GM21360 (cell line): Measurements from ENCODE around the gene CHST11.

Experiments
- ATAC-seq: cut with Tn5 transposase; IDR thresholded peaks from one replicate; pipeline ENCODE4 v1.9.1; 2021; ENCODE audit warnings: mild to moderate bottlenecking, moderate library complexity; ENCODE audit not compliant: unreplicated experiment

The CHST11 gene

DNA sequence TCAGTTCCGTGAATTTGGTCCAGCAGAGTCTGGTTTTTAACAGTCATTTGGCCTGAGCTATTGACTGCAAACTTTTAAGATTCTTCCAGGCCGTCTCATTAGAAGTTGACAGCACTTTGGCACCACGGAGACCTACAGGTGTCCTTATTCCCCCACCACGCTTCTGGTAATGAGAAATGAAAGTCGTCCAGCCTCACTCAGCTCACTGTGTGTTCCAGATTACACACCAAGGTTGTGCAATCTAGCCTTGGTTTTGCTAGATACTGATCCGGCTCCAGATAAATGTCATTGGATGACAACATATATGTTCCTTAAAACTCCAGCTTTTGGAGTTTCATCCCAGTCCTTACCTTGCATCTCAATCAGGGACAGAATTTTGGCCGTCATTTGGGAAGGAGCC is 210.4 kb downstream of the CHST11 start:
- no peak for ATAC-seq

DNA sequence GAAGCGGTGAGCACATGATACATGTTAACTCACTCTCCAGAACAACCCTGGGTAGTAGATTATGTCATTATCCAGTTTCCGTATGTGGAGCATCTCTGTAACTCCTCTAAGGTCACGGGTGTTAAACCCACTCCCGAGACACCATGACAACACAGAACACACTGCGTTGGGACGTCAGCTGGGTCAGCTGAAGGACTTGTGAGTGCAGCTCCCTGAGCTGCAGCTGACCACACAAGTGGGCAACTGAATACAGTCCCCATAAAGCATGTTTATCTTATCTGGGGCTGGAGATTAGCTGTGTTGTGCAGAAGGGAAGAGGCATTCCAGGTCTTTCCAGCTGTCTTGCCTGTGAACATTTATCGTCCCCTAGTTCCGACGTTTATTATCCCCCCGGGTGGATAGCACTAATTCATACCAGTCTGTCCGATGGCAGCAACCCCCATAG is 211.5 kb downstream of the CHST11 start:
- ATAC-seq: no peak

GRCh38 chr12:104669089-104669721 is 212.5 kb downstream of the CHST11 start:
- no peak for ATAC-seq

DNA sequence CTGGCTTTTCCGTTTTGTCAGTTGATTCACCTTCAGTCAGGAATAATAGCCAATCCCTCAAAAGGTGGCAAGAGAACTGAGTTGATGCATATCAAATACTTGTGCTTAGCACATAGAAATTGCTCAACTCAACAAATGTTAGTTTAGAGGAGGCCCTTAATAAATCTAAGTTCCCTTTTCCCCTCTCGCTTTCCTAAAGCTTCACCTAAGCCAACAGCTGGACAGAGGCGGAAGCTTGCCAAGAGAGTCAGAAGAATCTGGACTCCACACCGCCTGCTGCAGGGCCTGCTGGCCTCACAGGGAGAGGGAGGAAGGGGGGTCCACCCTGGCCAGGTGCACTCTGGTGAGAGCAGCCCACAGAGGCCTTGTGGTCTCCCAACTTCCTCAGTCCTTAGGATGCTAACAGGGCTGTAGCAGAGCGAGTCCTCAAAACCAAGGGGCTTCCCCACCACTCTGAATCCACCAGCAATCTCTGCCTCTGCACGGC is 213.1 kb downstream of the CHST11 start:
- ATAC-seq: no peak

DNA sequence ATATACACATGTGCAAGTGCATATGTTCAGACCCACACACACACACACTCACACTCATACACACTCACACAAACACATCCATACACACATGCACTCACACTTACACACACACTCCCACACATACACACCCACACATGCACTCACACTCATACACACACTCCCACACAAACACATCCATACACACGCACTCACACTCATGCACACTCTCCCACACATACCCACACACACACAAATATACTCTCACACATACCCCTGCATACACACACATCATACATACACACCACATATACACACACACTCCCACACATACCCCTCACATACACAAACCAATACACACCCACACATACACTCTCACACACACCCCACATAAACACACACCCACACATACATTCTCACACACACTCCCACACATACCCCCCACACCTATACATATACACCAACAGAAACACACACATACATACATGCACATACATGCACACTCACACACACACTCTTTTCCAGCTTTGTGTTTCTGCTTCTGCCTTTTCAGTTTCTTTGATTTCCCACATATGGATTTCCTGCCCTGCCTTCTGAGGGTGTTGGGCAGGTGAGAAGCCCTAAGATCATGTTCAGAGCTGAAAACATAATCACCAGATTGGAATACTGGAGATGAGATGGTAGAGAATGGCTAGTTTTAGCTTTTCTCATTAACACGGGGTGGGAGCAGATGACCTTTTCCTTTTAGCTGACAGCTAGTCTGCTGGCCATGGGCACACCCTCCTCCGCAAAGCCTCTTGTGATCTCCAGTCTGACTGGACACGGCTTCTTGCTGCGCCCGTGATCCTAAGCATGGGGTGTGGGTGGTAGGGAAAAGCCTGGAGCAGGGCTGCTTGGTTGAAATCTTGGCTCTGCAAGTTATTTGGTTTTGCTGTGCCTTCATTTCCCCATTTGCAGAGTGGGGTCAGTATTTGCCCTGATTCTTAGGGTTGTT is 214.0 kb downstream of the CHST11 start:
- no peak for ATAC-seq

DNA sequence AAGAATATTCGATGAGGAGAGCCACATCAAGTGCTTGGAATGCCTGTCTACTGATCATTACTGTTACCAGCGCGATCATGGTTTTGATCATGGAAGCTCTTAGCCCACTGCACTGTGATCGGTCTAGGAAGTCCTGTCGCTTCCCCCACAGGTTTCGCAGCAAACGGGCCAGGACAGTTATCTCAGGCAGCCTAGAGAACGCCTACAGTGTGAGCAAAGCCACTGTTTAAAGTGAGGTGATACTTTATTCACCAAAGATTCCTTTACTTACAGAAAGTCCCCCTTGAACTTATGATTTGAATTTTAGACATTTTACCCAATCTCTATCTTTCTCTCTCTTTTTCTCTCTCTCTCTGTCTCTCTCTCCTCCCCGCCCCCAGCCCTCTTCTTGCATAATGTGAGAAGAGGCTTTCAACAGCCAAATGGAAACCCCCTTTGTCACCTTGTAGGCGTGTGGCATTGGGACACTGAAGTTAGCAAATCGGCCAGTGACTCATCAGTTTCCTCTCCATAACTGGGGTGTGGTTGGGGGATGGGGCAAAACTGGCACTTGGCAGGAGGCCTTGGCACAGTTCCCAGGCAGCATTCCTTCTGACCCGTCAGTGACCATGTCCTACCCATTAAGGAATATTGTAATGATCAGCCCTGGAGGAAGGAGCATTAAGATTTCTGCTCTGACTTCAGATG is 214.8 kb downstream of the CHST11 start:
- ATAC-seq: peak; percentile 69

GRCh38 chr12:104672096-104672445 is 215.3 kb downstream of the CHST11 start:
- no peak for ATAC-seq

DNA sequence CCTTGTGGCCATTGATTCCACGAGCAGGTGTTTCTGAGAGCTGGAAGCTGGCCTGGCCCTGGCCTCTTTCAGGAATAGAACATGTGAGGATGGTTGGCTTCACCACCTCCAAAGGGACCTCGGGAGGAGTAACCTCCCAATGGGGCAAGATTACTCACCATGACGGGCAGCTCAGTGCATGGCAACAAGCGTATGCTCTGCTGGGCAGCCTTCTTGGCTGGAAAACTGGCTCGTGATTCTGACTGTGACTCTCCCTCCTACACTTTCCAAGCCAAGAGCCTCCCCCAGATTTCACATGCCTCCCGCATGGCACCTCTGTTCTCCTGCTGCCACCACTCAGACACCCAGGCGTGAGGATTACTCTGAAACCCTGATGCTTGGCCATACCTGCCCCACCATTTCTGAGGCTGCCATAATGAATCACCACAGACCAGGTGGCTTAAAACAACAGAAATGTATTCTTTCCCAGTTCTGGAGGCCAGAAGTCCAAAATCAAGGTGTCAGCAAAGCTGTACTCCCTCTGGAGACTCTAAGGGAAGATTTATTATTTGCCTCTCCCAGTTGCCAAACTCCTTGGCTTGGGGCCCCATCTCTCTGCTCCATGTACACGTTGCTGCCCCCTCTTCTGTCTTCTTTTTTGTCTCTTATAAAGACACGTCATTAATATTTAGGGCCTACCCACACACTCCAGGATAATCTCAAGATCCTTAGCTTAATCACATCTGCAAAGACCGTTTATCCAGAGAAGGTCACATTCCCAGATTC is 215.9 kb downstream of the CHST11 start:
- no peak for ATAC-seq

GRCh38 chr12:104673294-104673693 is 216.5 kb downstream of the CHST11 start:
- ATAC-seq: no peak

DNA sequence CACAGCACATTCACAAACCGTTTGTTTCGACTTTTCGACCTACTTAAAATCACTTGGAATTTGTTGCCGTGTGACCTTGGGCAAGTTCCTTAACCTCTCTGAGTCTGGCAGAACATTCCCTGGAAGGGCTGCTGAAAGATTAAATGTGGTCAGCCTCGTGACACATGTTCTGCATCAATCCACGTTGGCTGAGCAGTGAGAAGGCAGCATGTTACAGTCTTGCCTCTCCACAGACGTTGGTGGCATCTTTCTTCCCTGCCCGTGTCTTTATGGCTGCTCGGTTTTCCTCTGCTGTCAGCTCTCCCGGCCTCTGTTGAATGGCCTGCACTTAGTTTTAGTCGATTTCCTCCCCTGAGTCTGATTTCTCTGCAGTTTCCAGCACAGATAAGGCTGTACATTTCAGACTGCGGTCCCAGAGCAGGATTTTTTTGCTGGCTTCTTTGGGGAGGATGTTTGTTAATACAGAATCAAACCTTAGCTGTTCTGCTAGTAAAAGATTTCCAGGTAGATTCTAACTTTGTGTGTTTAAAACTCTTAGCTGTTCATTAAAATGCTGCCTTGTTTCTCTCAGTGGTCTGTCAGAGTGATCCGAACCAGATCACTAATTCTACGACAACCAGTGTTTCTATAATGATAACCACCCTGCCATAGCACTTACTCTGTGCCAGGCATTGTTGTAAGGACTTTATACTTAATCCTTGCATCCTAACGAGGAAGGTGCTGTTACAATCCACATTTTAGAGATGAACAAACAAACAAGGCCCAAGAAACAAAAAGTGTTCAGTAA is 217.1 kb downstream of the CHST11 start:
- ATAC-seq: no peak

GRCh38 chr12:104676636-104677035 is 219.9 kb downstream of the CHST11 start:
- no peak for ATAC-seq

DNA sequence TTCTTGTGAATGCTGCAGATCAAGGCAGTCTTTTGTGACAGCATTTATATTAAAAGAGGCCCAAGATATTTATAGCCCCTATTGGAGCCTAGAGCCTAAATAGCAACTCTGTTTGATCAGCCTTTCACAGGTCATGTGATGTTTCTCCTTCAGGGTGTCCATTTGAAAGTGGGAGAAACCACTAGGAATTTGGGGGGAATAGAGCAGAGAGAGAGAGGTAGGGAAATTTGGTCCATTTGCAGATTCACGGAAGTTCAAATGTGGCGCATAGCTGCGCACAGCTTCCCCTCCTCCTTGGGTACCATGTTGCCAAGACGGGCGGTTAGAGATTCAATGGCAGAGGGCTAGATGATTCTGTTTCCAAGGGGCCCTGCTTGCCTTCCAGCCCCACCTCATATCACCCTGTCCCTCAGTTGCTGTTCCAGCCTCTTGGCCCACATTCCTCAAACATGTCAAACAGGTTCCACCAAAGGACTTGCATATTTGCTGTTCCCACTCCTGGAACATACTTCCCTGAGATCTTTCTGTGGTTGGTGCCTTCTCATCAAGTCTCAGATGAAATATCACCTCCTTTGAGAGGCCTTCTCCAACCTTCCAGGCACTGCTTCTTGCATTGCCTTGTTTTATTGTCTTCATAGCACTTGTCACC is 220.8 kb downstream of the CHST11 start:
- no peak for ATAC-seq

DNA sequence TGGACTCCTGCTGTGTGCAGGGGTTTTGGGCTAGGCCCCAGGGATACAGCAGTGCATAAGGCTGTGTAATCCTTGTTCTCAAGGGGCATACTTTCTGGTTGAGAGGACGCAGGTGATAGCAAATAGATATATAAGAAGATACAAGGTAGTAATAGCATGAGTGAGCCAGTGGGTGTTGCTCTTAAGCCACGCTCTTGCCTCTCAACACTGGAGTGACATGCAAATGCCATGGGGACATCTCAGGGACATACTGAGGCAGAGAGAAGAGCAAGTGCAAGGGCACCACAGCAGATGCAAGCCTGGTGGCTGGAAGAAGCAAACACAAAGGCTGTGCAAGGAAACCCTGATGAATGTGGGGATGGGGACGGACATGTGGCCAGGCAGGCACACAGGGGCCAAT is 223.3 kb downstream of the CHST11 start:
- ATAC-seq: no peak

DNA sequence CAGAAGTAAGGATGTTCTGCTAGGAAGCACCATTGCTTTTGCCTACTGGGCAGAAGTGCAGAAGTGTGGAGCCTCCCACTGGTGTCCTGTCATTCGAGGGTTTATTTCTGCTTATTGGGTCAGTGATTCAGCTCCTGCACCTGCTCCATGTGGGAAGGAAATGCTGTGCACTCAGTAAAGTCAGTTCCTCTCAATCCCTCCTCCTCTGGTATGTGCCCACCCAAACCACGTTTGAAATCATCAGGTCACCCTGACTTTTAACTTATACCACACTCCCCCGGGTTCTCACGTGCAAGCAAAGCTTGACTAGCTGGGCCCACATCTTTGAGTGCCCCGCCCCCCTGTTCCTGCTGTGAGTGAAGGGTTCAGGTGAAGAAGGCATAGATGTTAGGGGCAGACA is 223.7 kb downstream of the CHST11 start:
- ATAC-seq: no peak

DNA sequence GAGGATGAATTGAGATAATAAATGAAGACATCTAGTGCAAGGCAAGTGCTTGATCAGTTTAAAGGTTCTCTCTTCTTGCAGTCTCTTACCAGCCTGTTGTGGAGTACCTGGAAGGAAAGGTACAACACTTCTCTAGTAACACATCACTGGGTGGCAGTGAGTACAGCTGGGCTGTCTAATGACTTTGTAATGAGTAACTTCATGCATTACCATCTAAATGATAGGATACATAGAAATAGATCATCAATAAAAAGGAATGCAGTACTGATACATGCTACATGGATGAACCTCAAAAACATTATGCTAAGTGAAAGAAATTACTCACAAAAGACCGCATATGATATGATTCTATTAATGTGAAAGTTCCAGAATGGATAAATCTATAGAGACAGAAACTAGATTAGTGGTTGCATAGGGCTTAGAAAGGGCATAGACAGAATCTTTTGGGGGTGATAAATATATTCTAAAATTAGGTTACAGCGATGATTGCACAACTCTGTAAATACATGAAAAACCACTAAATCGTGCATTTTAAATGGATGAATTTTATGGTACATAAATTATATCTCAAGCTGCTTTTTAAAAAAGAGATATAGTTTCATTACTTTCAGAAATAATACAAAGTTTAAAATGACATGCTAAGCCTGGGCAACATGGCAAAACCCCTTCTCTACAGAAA is 224.4 kb downstream of the CHST11 start:
- ATAC-seq: no peak

DNA sequence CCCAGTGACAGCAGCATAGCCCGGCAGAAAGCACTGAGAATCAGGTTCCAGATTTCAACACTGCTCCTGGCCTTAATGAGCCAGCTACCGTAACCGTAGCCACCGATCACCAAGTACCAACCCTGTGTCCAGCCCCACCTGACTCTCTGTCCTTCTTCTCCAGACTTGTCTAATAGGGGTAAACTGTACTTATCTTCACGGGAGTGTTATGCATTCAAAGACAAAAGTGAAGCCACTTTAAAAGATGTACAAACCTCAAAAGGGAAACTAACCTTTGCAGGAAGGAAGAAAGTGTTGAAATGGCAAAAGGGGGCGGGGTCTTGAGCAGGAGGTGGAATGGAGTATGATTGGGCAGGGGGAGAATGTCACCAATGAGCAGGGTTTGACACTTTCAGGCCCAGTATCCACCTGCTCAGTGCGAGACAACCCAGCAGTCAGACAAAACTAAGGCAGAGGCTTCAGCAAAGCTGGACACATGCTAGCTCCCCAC is 226.1 kb downstream of the CHST11 start:
- no peak for ATAC-seq

DNA sequence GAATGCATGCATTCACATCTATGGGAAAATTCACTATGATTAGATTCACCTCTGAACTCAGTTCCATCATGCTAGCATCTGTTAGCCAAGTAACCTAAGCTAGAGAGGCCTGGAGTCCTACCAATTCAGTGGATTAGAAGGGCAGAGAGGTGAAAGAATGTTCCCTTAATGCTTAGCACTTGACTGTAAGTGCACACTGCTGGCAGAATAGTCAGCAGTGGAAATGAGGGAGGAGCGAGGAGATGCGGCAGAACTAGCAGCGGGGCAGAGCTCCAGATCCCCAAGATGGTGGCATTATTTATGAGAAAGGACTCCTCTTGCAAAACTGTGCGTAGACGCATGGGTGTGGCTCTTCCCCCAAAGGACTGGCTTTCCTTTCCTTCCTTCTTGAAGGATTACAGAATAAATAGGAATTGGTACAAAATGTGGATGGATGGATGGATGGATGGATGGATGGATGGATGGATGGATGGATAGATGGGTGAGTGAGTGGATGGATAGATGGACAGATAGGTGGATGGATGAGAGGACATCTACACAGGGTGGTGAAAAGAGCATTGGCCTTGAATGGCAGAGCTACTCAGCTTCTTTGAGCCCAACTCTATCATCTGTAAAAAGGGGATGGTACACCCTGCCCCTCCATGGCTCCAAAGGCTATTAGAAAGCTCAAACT is 227.2 kb downstream of the CHST11 start:
- ATAC-seq: no peak

- no peak for ATAC-seq
These were observed 228.1 kb downstream of the CHST11 start for GRCh38 chr12:104684884-104685283.
